HG03175 (cell line): ENCODE measurements around the gene TMEM50B.
"Not testable (repeated sequence)": the region's sequence is repeated elsewhere in the genome, so short reads cannot be mapped to it uniquely, and the experiment has no call there.

Experiments used
- ATAC-seq: cut with Tn5 transposase; IDR thresholded peaks from one replicate; pipeline ENCODE4 v1.9.1; 2021; ENCODE audit warnings: mild to moderate bottlenecking, moderate library complexity; ENCODE audit not compliant: unreplicated experiment

TMEM50B gene

GRCh38 chr21:33479679-33480480 lies at the start of gene TMEM50B:
Gene TMEM50B (minus strand): TSS chr21:33479974. CDS start chr21:33468885, 11,089 bp downstream.
- ATAC-seq, result peak; percentile 86

GRCh38 chr21:33522953-33523349 lies 43.2 kb upstream of the TMEM50B start:
- ATAC-seq, result no peak

GRCh38 chr21:33522297-33522952 lies 42.7 kb upstream of the TMEM50B start:
- no peak for ATAC-seq

- ATAC-seq, result no peak
Observed at GRCh38 chr21:33518899-33519298, 39.1 kb upstream of the TMEM50B start.

- no peak for ATAC-seq
Observed at GRCh38 chr21:33514229-33514628, 34.5 kb upstream of the TMEM50B start.

GRCh38 chr21:33512481-33512880 lies 32.7 kb upstream of the TMEM50B start:
- ATAC-seq, result no peak

- no peak for ATAC-seq
Observed at GRCh38 chr21:33511639-33512038, 31.9 kb upstream of the TMEM50B start.

GRCh38 chr21:33510826-33511225 lies 31.1 kb upstream of the TMEM50B start:
- ATAC-seq, result no peak

GRCh38 chr21:33507003-33507402 lies 27.2 kb upstream of the TMEM50B start:
- not testable (repeated sequence) for ATAC-seq

- no peak for ATAC-seq
Observed at GRCh38 chr21:33505833-33506232, 26.1 kb upstream of the TMEM50B start.

- no peak for ATAC-seq
Observed at GRCh38 chr21:33496345-33496744, 16.6 kb upstream of the TMEM50B start.

GRCh38 chr21:33495743-33496142 lies 16.0 kb upstream of the TMEM50B start:
- ATAC-seq, result no peak

GRCh38 chr21:33493756-33494155 lies 14.0 kb upstream of the TMEM50B start:
- ATAC-seq, result no peak

GRCh38 chr21:33492571-33492970 lies 12.8 kb upstream of the TMEM50B start:
- no peak for ATAC-seq

- peak; percentile 95 for ATAC-seq
Observed at GRCh38 chr21:33491373-33492102, 11.8 kb upstream of the TMEM50B start, which contains the start of gene DNAJC28. Gene DNAJC28 (minus strand): TSS chr21:33491716. CDS start chr21:33489393, 2,323 bp downstream.

- ATAC-seq, result no peak
Observed at GRCh38 chr21:33490991-33491372, 11.2 kb upstream of the TMEM50B start.

- ATAC-seq, result no peak
Observed at GRCh38 chr21:33488936-33489335, 9.2 kb upstream of the TMEM50B start.

- ATAC-seq, result no peak
Observed at GRCh38 chr21:33487996-33488395, 8.2 kb upstream of the TMEM50B start.

GRCh38 chr21:33481314-33481943 lies 1.7 kb upstream of the TMEM50B start:
- no peak for ATAC-seq

GRCh38 chr21:33480481-33481103 lies 818 bp upstream of the TMEM50B start:
- ATAC-seq, result no peak
